Spleen (tissue), 11 donors: Measurements from ENCODE around the gene GZMH. TPM values are rescaled to one million over a fixed set of nuclear protein-coding genes. Genes with fewer than 3 reads are reported as not detected.

Experiments used
- DNase-seq: peaks from one replicate; pipeline ENCODE4 v3.0.0-alpha.2; 2020
- H3K27ac ChIP-seq, 8 donors: fragments of 200-600 bp; sonication (generic) in 7 of 8; 1 replicate in 4 of 8; 2 replicates in 4 of 8; pipeline versions ENCODE4 v1.5.0 to v1.8.0; 2016 to 2021; ENCODE audit warnings: inconsistent platforms in 4 of 8, mild to moderate bottlenecking in 4 of 8, moderate library complexity in 1 of 8
- H3K27me3 ChIP-seq, 7 donors: fragments of 200-600 bp; sonication (generic) in 6 of 7; replicated peaks in 1 of 7; 1 replicate in 4 of 7; 2 replicates in 3 of 7; pipeline versions ENCODE4 v1.5.0 to v1.8.0; 2016 to 2021; ENCODE audit warnings: inconsistent platforms in 3 of 7, mild to moderate bottlenecking in 1 of 7
- H3K36me3 ChIP-seq, 6 donors: fragments of 200-600 bp; sonication (generic) in 5 of 6; 1 replicate in 4 of 6; 2 replicates in 2 of 6; pipeline versions ENCODE4 v1.5.0 to v1.8.0; 2016 to 2021; ENCODE audit warnings: inconsistent platforms in 2 of 6
- H3K4me1 ChIP-seq, 6 donors: fragments of 200-600 bp; sonication (generic) in 5 of 6; 1 replicate in 3 of 6; 2 replicates in 3 of 6; pipeline versions ENCODE4 v1.5.0 to v1.8.0; 2016 to 2021; ENCODE audit warnings: inconsistent platforms in 3 of 6
- H3K4me3 ChIP-seq, 8 donors: fragments of 200-600 bp; sonication (generic) in 7 of 8; 1 replicate in 4 of 8; 2 replicates in 4 of 8; pipeline versions ENCODE4 v1.5.0 to v1.8.0; 2016 to 2021; ENCODE audit warnings: inconsistent platforms in 4 of 8, mild to moderate bottlenecking in 4 of 8, moderate library complexity in 2 of 8
- H3K9me3 ChIP-seq, 8 donors: fragments of 200-600 bp; sonication (generic) in 7 of 8; 1 replicate in 4 of 8; 2 replicates in 4 of 8; pipeline versions ENCODE4 v1.5.0 to v1.8.0; 2016 to 2021; ENCODE audit warnings: inconsistent platforms in 4 of 8
- CTCF ChIP-seq, 11 experiments: fragments of 200-600 bp in 7 of 11; fragments of 450-650 bp in 4 of 11; sonication (generic) in 4 of 11; IDR thresholded peaks in 8 of 11; conservative IDR thresholded peaks in 3 of 11; 1 replicate in 7 of 11; 2 replicates in 4 of 11; pipeline versions ENCODE4 v1.4.0 to v1.8.0; 2016 to 2021; ENCODE audit warnings: antibody characterized with exemption in 11 of 11, inconsistent platforms in 4 of 11, mild to moderate bottlenecking in 1 of 11
- POLR2A ChIP-seq, 3 donors: fragments of 450-650 bp; IDR thresholded peaks; one replicate each; pipeline ENCODE4 v1.5.1; 2017; ENCODE audit warnings: antibody characterized with exemption in 3 of 3, mild to moderate bottlenecking in 1 of 3
- POLR2AphosphoS5 ChIP-seq, 3 donors: sonication (generic); formaldehyde crosslinking; IDR thresholded peaks; one replicate each; pipeline ENCODE4 v1.5.1; 2017; ENCODE audit warnings: antibody characterized with exemption in 3 of 3
- WGBS, 5 donors: extraction: QIAGEN DNeasy Blood & Tissue Kit in 3 of 5; methylation state at CpG; one replicate each; pipeline versions ENCODE4 v1.1.5 to v1.1.7; 2013 to 2018; 5-methylcytosine and 5-hydroxymethylcytosine counted together
- intact Hi-C: fragments of 100-400 bp; cut with DNase I; formaldehyde crosslinking; loops from one replicate; pipeline ENCODE4 v1.15.0; 2023; ENCODE audit warnings: low total_unique reads
- polyA plus RNA-seq, 3 donors: library from polyadenylated mRNA; stranded (reverse); fragments of 200-250 nt; gene quantifications; one replicate each; pipeline ENCODE4 v1.2.1, GENCODE V29; 2013
- total RNA-seq, 7 donors: library from RNA; depleted of rRNA in 3 of 7; stranded (reverse); fragments of >200 nt in 3 of 7; fragmentation: NEBNext Ultra II Directional in 4 of 7; extraction: Animal tissue kit (Norgen Biotek cat#: 25700) in 4 of 7; gene quantifications; one replicate each; pipeline versions ENCODE4 v1.1.0 to v1.2.1, GENCODE V29; 2016 to 2021
- donor health status: healthy with polysubstance abuse.
- donor health status: DM: no; HTN: no; CAD: no; lungs with moderate emphysema.
- donor health status: DM: no; HTN: no; CAD: no.
- donor health status: Bipolar disorder and iron deficiency.
- donor health status: healthy.
- donor health status: DM: no; HTN: no; CAD: no.
- donor health status: DM: yes; HTN: yes; CAD: no.

Gene GZMH
- total and polyA plus RNA-seq, 10 donors = 2.8 to 29.4 (median 9.7) TPM

GRCh38 chr14:24633353-24633752, 23.9 kb upstream of the GZMH start:
- Histone ChIP-seq H3K4me1 (no peaks in the 10 kb centered on the region), H3K9me3 (no peaks in the 10 kb centered on the region), H3K27me3 (no peaks in the 10 kb centered on the region), H3K4me3 (peak overlapping the region in 4 of 8 donors; percentile 8 to 50 (median 13)), H3K27ac (peak overlapping the region in 3 of 8 donors; percentile 43 to 78 (median 59)), H3K36me3 (no peaks in the 10 kb centered on the region)
- intact Hi-C loops = no loop called here
- TF ChIP-seq POLR2A (IDR thresholded peaks at IDR 0.05) (no peak), POLR2AphosphoS5 (IDR thresholded peaks at IDR 0.05) (no peak), CTCF (IDR thresholded peaks at IDR 0.05 in 8 of 11, conservative IDR thresholded peaks at IDR 0.05 in 3 of 11) (no peak)
- WGBS, 5 donors = 88 to 100% (median 94%) methylated on average over 1 of the region's 1 CpG
- no peak for DNase-seq

- peak overlapping the region in 4 of 8 donors; percentile 8 to 50 (median 13) for H3K4me3 ChIP-seq
- H3K27ac ChIP-seq = peak overlapping the region in 3 of 8 donors; percentile 43 to 78 (median 59)
- no peaks in the 10 kb centered on the region for H3K36me3 ChIP-seq
- no peaks in the 10 kb centered on the region for H3K4me1 ChIP-seq
- TF ChIP-seq POLR2A (IDR thresholded peaks at IDR 0.05) (no peak), CTCF (IDR thresholded peaks at IDR 0.05 in 8 of 11, conservative IDR thresholded peaks at IDR 0.05 in 3 of 11) (no peak), POLR2AphosphoS5 (IDR thresholded peaks at IDR 0.05) (no peak)
- DNase-seq = no peak
- intact Hi-C loops = no loop called here
- H3K27me3 ChIP-seq = no peaks in the 10 kb centered on the region
- 49 to 77% (median 56%) methylated on average over 6 of the region's 6 CpGs for WGBS, 5 donors
- H3K9me3 ChIP-seq = no peaks in the 10 kb centered on the region
Observed at GRCh38 chr14:24632761-24633160, 23.3 kb upstream of the GZMH start.

GRCh38 chr14:24632336-24632735, 22.9 kb upstream of the GZMH start:
- Histone ChIP-seq H3K9me3 (no peaks in the 10 kb centered on the region), H3K27ac (peak overlapping the region in 3 of 8 donors; percentile 43 to 78 (median 59)), H3K4me3 (peak overlapping the region in 3 of 8 donors; percentile 11 to 50 (median 15)), H3K27me3 (no peaks in the 10 kb centered on the region), H3K36me3 (no peaks in the 10 kb centered on the region), H3K4me1 (no peaks in the 10 kb centered on the region)
- 69 to 81% (median 79%) methylated on average over 3 to 4 of the region's 4 CpGs for WGBS, 5 donors
- intact Hi-C loops = no loop called here
- TF ChIP-seq CTCF (IDR thresholded peaks at IDR 0.05 in 8 of 11, conservative IDR thresholded peaks at IDR 0.05 in 3 of 11) = no peak
- TF ChIP-seq POLR2A (IDR thresholded peaks at IDR 0.05) = no peak
- no peak for TF ChIP-seq POLR2AphosphoS5 (IDR thresholded peaks at IDR 0.05)
- DNase-seq = no peak

GRCh38 chr14:24631749-24632335, 22.4 kb upstream of the GZMH start:
- intact Hi-C loops = no loop called here
- no peaks in the 10 kb centered on the region for H3K4me1 ChIP-seq
- peak overlapping the region in 1 of 8 donors; percentile 50 for H3K4me3 ChIP-seq
- no peaks in the 10 kb centered on the region for H3K27me3 ChIP-seq
- no peaks in the 10 kb centered on the region for H3K36me3 ChIP-seq
- no peak for DNase-seq
- no peaks in the 10 kb centered on the region for H3K9me3 ChIP-seq
- TF ChIP-seq CTCF (IDR thresholded peaks at IDR 0.05 in 8 of 11, conservative IDR thresholded peaks at IDR 0.05 in 3 of 11) = no peak
- TF ChIP-seq POLR2AphosphoS5 (IDR thresholded peaks at IDR 0.05) = no peak
- no peak for TF ChIP-seq POLR2A (IDR thresholded peaks at IDR 0.05)
- WGBS, 5 donors = 87 to 94% (median 91%) methylated on average over 10 to 11 of the region's 11 CpGs
- peak overlapping the region in 1 of 8 donors; percentile 59 for H3K27ac ChIP-seq
